Lower leg skin (tissue), 4 donors: ENCODE results near the gene GMCL2. TPM values are rescaled to one million over a fixed set of nuclear protein-coding genes. Genes with fewer than 3 reads are reported as not detected.

Experiments
- DNase-seq, 2 donors: peaks; one replicate each; pipeline ENCODE4 v3.0.0-alpha.2; 2019; ENCODE audit warnings: low spot score in 2 of 2
- H3K4me3 ChIP-seq: fragments of 200-600 bp; sonication (generic); 2 replicates; pipeline ENCODE4 v1.5.1; 2017; ENCODE audit warnings: mild to moderate bottlenecking, low read depth; ENCODE audit not compliant: poor library complexity, severe bottlenecking
- POLR2A ChIP-seq, 2 donors: fragments of 450-650 bp; IDR thresholded peaks; one replicate each; pipeline ENCODE4 v1.6.1; 2016 to 2017; ENCODE audit warnings: antibody characterized with exemption in 2 of 2, mild to moderate bottlenecking in 1 of 2, moderate library complexity in 1 of 2
- WGBS, 2 donors: methylation state at CpG; one replicate each; pipeline ENCODE4 v1.1.5; 2018; 5-methylcytosine and 5-hydroxymethylcytosine counted together
- intact Hi-C: fragments of 100-400 bp; cut with DNase I; formaldehyde crosslinking; loops from one replicate; pipeline ENCODE4 v1.15.0; 2023; ENCODE audit warnings: low total_unique reads
- total RNA-seq, 4 donors: library from RNA; depleted of rRNA; stranded (reverse); fragments of >200 nt; gene quantifications; one replicate each; pipeline ENCODE4 v1.1.0, GENCODE V29; 2016
- TF ChIP-seq, protein P1 (sequence below), 3 donors: fragments of 450-650 bp; IDR thresholded peaks; one replicate each; pipeline ENCODE4 v1.5.1; 2016; ENCODE audit warnings: antibody characterized with exemption in 3 of 3, mild to moderate bottlenecking in 3 of 3, moderate library complexity in 2 of 3

GMCL2 gene
- total RNA-seq, 4 donors from 2014 or later = not detected

DNA sequence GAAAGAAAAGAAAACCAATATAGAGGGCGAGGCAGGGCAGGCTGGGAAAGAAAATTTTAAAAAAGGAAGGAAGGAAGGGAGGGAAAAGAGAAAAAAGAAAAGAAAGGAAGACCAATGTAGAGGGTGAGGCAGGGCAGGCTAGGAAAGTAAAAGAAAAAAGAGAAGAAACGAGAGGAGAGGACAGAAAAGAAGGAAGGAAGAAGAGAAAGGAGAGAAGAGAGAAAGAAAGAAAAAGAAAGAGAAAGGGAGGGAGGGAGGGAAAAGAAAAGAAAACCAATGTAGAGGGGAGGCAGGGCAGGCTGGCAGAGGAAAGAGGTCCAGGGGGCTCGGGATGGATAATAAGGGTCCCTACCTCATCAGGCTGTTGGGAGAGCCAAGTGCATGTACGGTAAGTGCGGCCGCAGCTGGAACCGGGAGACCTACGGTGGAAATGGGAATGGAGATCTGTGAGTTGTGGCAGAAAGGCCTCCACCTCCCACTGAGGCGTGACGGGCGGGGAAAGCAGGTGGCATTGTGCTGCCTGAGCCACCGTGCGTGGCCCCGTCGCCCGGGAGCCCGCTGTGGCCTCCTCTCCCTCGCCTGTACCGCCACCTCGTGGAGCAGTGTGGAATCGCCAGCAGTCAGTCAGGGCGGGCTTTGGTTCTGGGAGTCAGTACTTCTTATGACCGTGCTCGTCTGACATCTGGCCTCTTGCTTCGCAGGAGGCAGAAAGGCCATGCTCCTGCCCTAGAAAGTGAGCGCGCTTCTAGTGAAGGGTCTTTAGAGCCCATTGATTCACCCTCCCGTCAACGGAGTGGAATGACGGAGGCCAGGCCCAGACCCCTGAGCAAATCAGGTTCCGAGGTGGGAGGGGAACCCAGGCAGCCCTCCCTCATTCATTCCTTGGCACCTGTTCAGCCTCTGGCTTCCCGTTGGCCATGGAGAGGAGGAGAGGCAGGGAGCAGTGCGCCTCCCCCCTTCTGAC lies 23.1 kb downstream of the GMCL2 start:
- 10 to 24% methylated on average over 14 to 33 of the region's 33 CpGs for WGBS, 2 donors
- no peak for TF ChIP-seq POLR2A (IDR thresholded peaks at IDR 0.05)
- TF ChIP-seq, protein P1, sequence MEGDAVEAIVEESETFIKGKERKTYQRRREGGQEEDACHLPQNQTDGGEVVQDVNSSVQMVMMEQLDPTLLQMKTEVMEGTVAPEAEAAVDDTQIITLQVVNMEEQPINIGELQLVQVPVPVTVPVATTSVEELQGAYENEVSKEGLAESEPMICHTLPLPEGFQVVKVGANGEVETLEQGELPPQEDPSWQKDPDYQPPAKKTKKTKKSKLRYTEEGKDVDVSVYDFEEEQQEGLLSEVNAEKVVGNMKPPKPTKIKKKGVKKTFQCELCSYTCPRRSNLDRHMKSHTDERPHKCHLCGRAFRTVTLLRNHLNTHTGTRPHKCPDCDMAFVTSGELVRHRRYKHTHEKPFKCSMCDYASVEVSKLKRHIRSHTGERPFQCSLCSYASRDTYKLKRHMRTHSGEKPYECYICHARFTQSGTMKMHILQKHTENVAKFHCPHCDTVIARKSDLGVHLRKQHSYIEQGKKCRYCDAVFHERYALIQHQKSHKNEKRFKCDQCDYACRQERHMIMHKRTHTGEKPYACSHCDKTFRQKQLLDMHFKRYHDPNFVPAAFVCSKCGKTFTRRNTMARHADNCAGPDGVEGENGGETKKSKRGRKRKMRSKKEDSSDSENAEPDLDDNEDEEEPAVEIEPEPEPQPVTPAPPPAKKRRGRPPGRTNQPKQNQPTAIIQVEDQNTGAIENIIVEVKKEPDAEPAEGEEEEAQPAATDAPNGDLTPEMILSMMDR (IDR thresholded peaks at IDR 0.05) = peak in 1 of 3 donors; percentile 81
- DNase-seq = peak; percentile 77 to 97
- intact Hi-C loops = loop anchor here (5.0 kb wide), 1 partner anchor 87 kb away; no protein-coding TSS in a partner anchor
- no peak overlapping the region for H3K4me3 ChIP-seq

GRCh38 chr5:178162481-178162880 lies 24.7 kb downstream of the GMCL2 start:
- intact Hi-C loops = loop anchor here (5.0 kb wide), 1 partner anchor 85 kb away; no protein-coding TSS in a partner anchor
- 70 to 72% methylated on average over 9 of the region's 9 CpGs for WGBS, 2 donors

GRCh38 chr5:178160176-178160575 lies 27.0 kb downstream of the GMCL2 start:
- H3K4me3 ChIP-seq = no peak overlapping the region
- TF ChIP-seq, protein P1 (IDR thresholded peaks at IDR 0.05) = no peak
- TF ChIP-seq POLR2A (IDR thresholded peaks at IDR 0.05) = no peak
- 87 to 90% methylated on average over 5 of the region's 5 CpGs for WGBS, 2 donors
- DNase-seq = no peak
- intact Hi-C loops = loop anchor here (5.0 kb wide), 1 partner anchor 83 kb away; no protein-coding TSS in a partner anchor

More at GRCh38 chr5:178162481-178162880, 24.7 kb downstream of the GMCL2 start:
- H3K4me3 ChIP-seq = no peak overlapping the region
- DNase-seq = no peak
- TF ChIP-seq, protein P1 (IDR thresholded peaks at IDR 0.05) = no peak
- no peak for TF ChIP-seq POLR2A (IDR thresholded peaks at IDR 0.05)

DNA sequence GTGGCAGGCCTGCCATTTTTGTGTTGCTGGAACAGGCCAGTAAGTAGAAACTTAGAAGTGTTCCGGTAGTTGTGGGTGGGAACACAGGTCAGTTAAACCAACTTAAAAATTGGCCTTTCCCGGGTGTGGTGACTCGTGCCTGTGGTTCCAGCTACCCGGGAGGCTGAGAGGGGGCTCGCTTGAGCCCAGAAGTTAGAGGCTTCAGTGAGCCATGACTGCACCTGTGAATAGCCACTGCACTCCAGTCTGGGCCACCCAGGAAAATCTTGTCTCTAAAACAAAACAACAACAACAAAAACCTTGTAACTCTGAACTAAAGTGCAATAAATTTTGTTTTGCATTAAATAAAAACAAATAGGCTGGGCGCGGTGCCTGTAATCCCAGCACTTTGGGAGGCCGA lies 32.1 kb downstream of the GMCL2 start:
- WGBS, 2 donors = 77 to 80% methylated on average over 8 of the region's 8 CpGs
- no peak for DNase-seq
- intact Hi-C loops = no loop called here
- TF ChIP-seq, protein P1 (IDR thresholded peaks at IDR 0.05) = no peak
- TF ChIP-seq POLR2A (IDR thresholded peaks at IDR 0.05) = no peak
- no peak overlapping the region for H3K4me3 ChIP-seq

- 2 to 3% methylated on average over 67 to 68 of the region's 68 CpGs for WGBS, 2 donors
- peak within 1 kb of the TSS; percentile 83 for H3K4me3 ChIP-seq
- intact Hi-C loops = no loop called here
- TF ChIP-seq, protein P1 (IDR thresholded peaks at IDR 0.05) = no peak
- TF ChIP-seq POLR2A (IDR thresholded peaks at IDR 0.05) = no peak
- peak; percentile 98 to 100 for DNase-seq
These were observed 33.4 kb downstream of the GMCL2 start, which contains the start of gene NHP2 for GRCh38 chr5:178153530-178154340. TSS of gene NHP2 (minus strand) at chr5:178153885. CDS start at chr5:178153817, 68 bp downstream.
